Measurements from ENCODE around the gene PCNA. TPM values are rescaled to one million over a fixed set of nuclear protein-coding genes. Genes with fewer than 3 reads are reported as not detected.

The PCNA gene
- polyA plus RNA-seq, 1 donor (not counting 4 experiments of a cell fraction or from before 2014, with no cell fraction given): 130 TPM

GRCh38 chr20:5088688-5089087 lies 31.1 kb downstream of the PCNA start:
- dilution Hi-C loops (cut with MboI; ENCODE audit: extremely low pct_ligation_motif_present, low sequenced_read_pairs): no loop called here
- no peak for TF ChIP-seq CTCF (optimal IDR thresholded peaks at IDR 0.05 in 1 of 3, IDR thresholded peaks at IDR 0.05 in 1 of 3, conservative IDR thresholded peaks at IDR 0.05 in 1 of 3; ENCODE audit: extremely low read depth in 1 of 3, insufficient read depth in 2 of 3, low read length in 3 of 3)
- TF ChIP-seq EZH2 (IDR thresholded peaks at IDR 0.05; ENCODE audit: low read length): no peak
- no peak for DNase-seq (ENCODE audit: low read depth, low spot score)
- Histone ChIP-seq H4K20me1 (ENCODE audit: control insufficient read depth, extremely low read depth, insufficient read depth, low read length) (no peaks in the 10 kb centered on the region), H3K4me2 (ENCODE audit: control insufficient read depth, extremely low read depth, insufficient read depth, low read depth, low read length) (no peak overlapping the region), H3K9me3 (ENCODE audit: control insufficient read depth, low read depth, low read length) (no peaks in the 10 kb centered on the region), H3K27me3 (ENCODE audit: control insufficient read depth, extremely low read depth, insufficient read depth, low read length) (no peaks in the 10 kb centered on the region), H3K79me2 (ENCODE audit: control insufficient read depth, insufficient read depth, low read length) (no peaks in the 10 kb centered on the region), H3K27ac (ENCODE audit: control insufficient read depth, insufficient read depth, low read length) (no peak overlapping the region), H2AFZ (ENCODE audit: control insufficient read depth, low read length) (no peak overlapping the region), H3K9ac (ENCODE audit: control insufficient read depth, extremely low read depth, insufficient read depth, low read length) (no peak overlapping the region), H3K9me1 (ENCODE audit: control insufficient read depth, extremely low read depth, insufficient read depth, low read length) (no peaks in the 10 kb centered on the region), H3K36me3 (ENCODE audit: control insufficient read depth in 2 of 2, extremely low read depth in 1 of 2, insufficient read depth in 2 of 2, low read length in 2 of 2) (peaks cover 0 to 3% of the 10 kb centered on the region in 2 experiments), H3K4me3 (ENCODE audit: control insufficient read depth in 2 of 3, extremely low read depth in 1 of 3, insufficient read depth in 2 of 3, low read depth in 1 of 3, low read length in 3 of 3) (no peak overlapping the region), H3K4me1 (ENCODE audit: control insufficient read depth, extremely low read depth, insufficient read depth, low read length) (no peaks in the 10 kb centered on the region)
- FAIRE-seq: no peak

GRCh38 chr20:5085380-5085779 lies 34.4 kb downstream of the PCNA start:
- H2AFZ ChIP-seq (ENCODE audit: control insufficient read depth, low read length): no peak overlapping the region
- dilution Hi-C loops (cut with MboI; ENCODE audit: extremely low pct_ligation_motif_present, low sequenced_read_pairs): no loop called here
- no peak for TF ChIP-seq EZH2 (IDR thresholded peaks at IDR 0.05; ENCODE audit: low read length)
- no peak for TF ChIP-seq CTCF (optimal IDR thresholded peaks at IDR 0.05 in 1 of 3, IDR thresholded peaks at IDR 0.05 in 1 of 3, conservative IDR thresholded peaks at IDR 0.05 in 1 of 3; ENCODE audit: extremely low read depth in 1 of 3, insufficient read depth in 2 of 3, low read length in 3 of 3)
- no peak overlapping the region for H3K4me2 ChIP-seq (ENCODE audit: control insufficient read depth, extremely low read depth, insufficient read depth, low read depth, low read length)
- no peaks in the 10 kb centered on the region for H3K27me3 ChIP-seq (ENCODE audit: control insufficient read depth, extremely low read depth, insufficient read depth, low read length)
- H3K9me3 ChIP-seq (ENCODE audit: control insufficient read depth, low read depth, low read length): no peaks in the 10 kb centered on the region
- DNase-seq (ENCODE audit: low read depth, low spot score) (no peak), FAIRE-seq (no peak)
- no peaks in the 10 kb centered on the region for H3K4me1 ChIP-seq (ENCODE audit: control insufficient read depth, extremely low read depth, insufficient read depth, low read length)
- no peaks in the 10 kb centered on the region for H4K20me1 ChIP-seq (ENCODE audit: control insufficient read depth, extremely low read depth, insufficient read depth, low read length)
- H3K79me2 ChIP-seq (ENCODE audit: control insufficient read depth, insufficient read depth, low read length): no peaks in the 10 kb centered on the region
- H3K4me3 ChIP-seq (ENCODE audit: control insufficient read depth in 2 of 3, extremely low read depth in 1 of 3, insufficient read depth in 2 of 3, low read depth in 1 of 3, low read length in 3 of 3): no peak overlapping the region
- no peaks in the 10 kb centered on the region for H3K9me1 ChIP-seq (ENCODE audit: control insufficient read depth, extremely low read depth, insufficient read depth, low read length)
- no peak overlapping the region for H3K9ac ChIP-seq (ENCODE audit: control insufficient read depth, extremely low read depth, insufficient read depth, low read length)
- H3K36me3 ChIP-seq (ENCODE audit: control insufficient read depth in 2 of 2, extremely low read depth in 1 of 2, insufficient read depth in 2 of 2, low read length in 2 of 2): no peaks in the 10 kb centered on the region
- no peak overlapping the region for H3K27ac ChIP-seq (ENCODE audit: control insufficient read depth, insufficient read depth, low read length)

Data from keratinocyte (primary cell).